K562 (cell line): ENCODE measurements around the gene YAE1. TPM values are rescaled to one million over a fixed set of nuclear protein-coding genes. Genes with fewer than 3 reads are reported as not detected.

Experiments
- ATAC-seq: fragments of 200-7000 bp; cut with Tn5 transposase; 3 replicates; pipeline ENCODE4 v1.9.1; 2020; ENCODE audit warnings: moderate library complexity
- BruUV-seq: library from RNA; stranded (reverse); fragments of 400-500 nt; replicated peaks from 2 replicates; lab custom pipeline; 2021; lab: Mats Ljungman, UMichigan
- CTCF ChIA-PET: fragments of 300-600 bp; formaldehyde crosslinking; extraction: SDS; loops from one replicate; lab custom pipeline; 2021; ENCODE audit warnings: low intra/inter-chr PET ratio; lab: Yijun Ruan, JAX
- POLR2A ChIA-PET: fragments of 300-600, 350-650 bp; sonication (Branson Sonifier 250); formaldehyde crosslinking; extraction: SDS; loops from one replicate; lab custom pipeline; 2021; ENCODE audit warnings: antibody characterized with exemption, inconsistent platforms; lab: Yijun Ruan, JAX
- DNase-seq, 4 experiments: peaks; one replicate each; pipeline versions ENCODE4 v3.0.0 to v3.0.0-alpha.2; 2011 to 2018; ENCODE audit warnings: low spot score in 3 of 4, mixed read lengths in 3 of 4; ENCODE audit errors: extremely low read depth in 1 of 4
- FAIRE-seq: peaks from 2 replicates; lab custom pipeline; 2011; peaks lifted over from hg19 to GRCh38; lab: Jason Lieb, UNC
- H2AFZ ChIP-seq: 2 replicates; pipeline ENCODE4 v1.6.0; 2011; ENCODE audit warnings: low read depth, low read length, control low read depth, inconsistent platforms
- H3K27ac ChIP-seq: fragments of 200-600 bp; 3 replicates; pipeline ENCODE4 v1.8.0; 2011; ENCODE audit warnings: low read depth, mild to moderate bottlenecking, control low read depth, inconsistent platforms, low read length, moderate library complexity, mixed read lengths; ENCODE audit errors: extremely low read depth
- H3K27me3 ChIP-seq, 2 experiments: fragments of 300-600 bp in 1 of 2; 2 replicates in 1 of 2; 3 replicates in 1 of 2; pipeline versions ENCODE4 v1.6.0 to v1.8.0; 2011; ENCODE audit warnings: inconsistent platforms in 2 of 2, low read length in 2 of 2, mild to moderate bottlenecking in 1 of 2, mixed read lengths in 1 of 2, moderate library complexity in 1 of 2; ENCODE audit not compliant: control insufficient read depth in 2 of 2, insufficient read depth in 2 of 2
- H3K36me3 ChIP-seq: fragments of 300-600 bp; 3 replicates; pipeline ENCODE4 v1.8.0; 2011; ENCODE audit warnings: mild to moderate bottlenecking, low read length, inconsistent platforms; ENCODE audit not compliant: control insufficient read depth, insufficient read depth
- H3K4me1 ChIP-seq, 2 experiments: fragments of 200-600 bp in 1 of 2; replicated peaks in 1 of 2; 2 replicates in 1 of 2; 3 replicates in 1 of 2; pipeline versions ENCODE4 v1.5.1 to v1.8.0; 2011; ENCODE audit warnings: inconsistent platforms in 2 of 2, low read length in 2 of 2, mild to moderate bottlenecking in 1 of 2, mixed read lengths in 1 of 2, moderate library complexity in 1 of 2; ENCODE audit not compliant: control insufficient read depth in 2 of 2, insufficient read depth in 2 of 2
- H3K4me2 ChIP-seq: 2 replicates; pipeline ENCODE4 v1.6.1; 2011; ENCODE audit warnings: low read length, control low read depth, inconsistent platforms, mixed read lengths; ENCODE audit not compliant: insufficient read depth
- H3K4me3 ChIP-seq: fragments of 200-600 bp; sonication (generic), shearing (Covaris generic); 2 replicates; pipeline ENCODE4 v1.5.1; 2016; ENCODE audit warnings: control low read depth, inconsistent platforms
- H3K79me2 ChIP-seq: fragments of 200-600 bp; 3 replicates; pipeline ENCODE4 v1.8.0; 2011; ENCODE audit warnings: low read length, inconsistent platforms; ENCODE audit not compliant: control insufficient read depth, insufficient read depth
- H3K9ac ChIP-seq, 2 experiments: 2 replicates each; pipeline versions ENCODE4 v1.6.0 to v1.6.1; 2011; ENCODE audit warnings: low read depth in 2 of 2, low read length in 2 of 2, control low read depth in 1 of 2, inconsistent platforms in 1 of 2, mild to moderate bottlenecking in 1 of 2, mixed read lengths in 1 of 2; ENCODE audit not compliant: insufficient read depth in 1 of 2
- H3K9me1 ChIP-seq: one replicate; pipeline ENCODE4 v1.6.0; 2011; ENCODE audit warnings: inconsistent platforms, mild to moderate bottlenecking, low read length, moderate library complexity; ENCODE audit not compliant: control insufficient read depth, insufficient read depth
- H3K9me3 ChIP-seq: replicated peaks from 2 replicates; pipeline ENCODE4 v1.5.1; 2011; ENCODE audit warnings: low read depth, low read length, inconsistent platforms; ENCODE audit not compliant: control insufficient read depth, insufficient read depth
- H4K20me1 ChIP-seq: replicated peaks from 2 replicates; pipeline ENCODE4 v1.6.1; 2011; ENCODE audit warnings: low read length, inconsistent platforms, mixed read lengths; ENCODE audit not compliant: control insufficient read depth, insufficient read depth
- CBFA2T3 ChIP-seq: fragments of 450-650 bp; IDR thresholded peaks from 2 replicates; pipeline ENCODE4 v1.6.1; 2017
- CBX2 ChIP-seq: fragments of 200-600 bp; sonication (generic); IDR thresholded peaks from one replicate; pipeline ENCODE4 v1.6.1; 2012; ENCODE audit warnings: mild to moderate bottlenecking, low read length, inconsistent platforms; ENCODE audit not compliant: insufficient read depth, poor library complexity, severe bottlenecking
- CEBPG ChIP-seq, 3 experiments: fragments of 200-800 bp in 1 of 3; sonication (Bioruptor generic) in 1 of 3; sonication (generic) in 1 of 3; formaldehyde crosslinking in 1 of 3; IDR thresholded peaks in 2 of 3; conservative IDR thresholded peaks in 1 of 3; 2 replicates each; pipeline versions ENCODE4 v1.6.1 to v1.8.0; 2016 to 2022; ENCODE audit warnings: missing compliant biosample characterization in 2 of 3, missing genetic modification characterization in 2 of 3, mild to moderate bottlenecking in 1 of 3, missing genetic modification reagents in 1 of 3
- KLF10 ChIP-seq: fragments of 250-450 bp; sonication (Bioruptor Pico); IDR thresholded peaks from 2 replicates; pipeline ENCODE4 v1.6.1; 2021; ENCODE audit warnings: matching md5 sums
- SPI1 ChIP-seq: IDR thresholded peaks from 2 replicates; pipeline ENCODE4 v1.6.1; 2011; ENCODE audit warnings: low read depth, low read length, control low read depth, borderline replicate concordance
- ZNF280A ChIP-seq: fragments of 450-650 bp; IDR thresholded peaks from 2 replicates; pipeline ENCODE4 v1.6.1; 2018; ENCODE audit warnings: mild to moderate bottlenecking, low read depth; ENCODE audit not compliant: partially characterized antibody
- WGBS: fragments of 100-300 bp; shearing (Covaris generic); methylation state at CpG from one replicate; pipeline ENCODE4 v1.1.6; 2016; ENCODE audit warnings: low coverage, mixed read lengths; ENCODE audit not compliant: insufficient coverage; ENCODE audit errors: missing lambda C conversion rate; 5-methylcytosine and 5-hydroxymethylcytosine counted together
- in situ Hi-C: fragments of 300-500 bp; cut with MboI; formaldehyde crosslinking; loops from 4 replicates; pipeline ENCODE4 v1.15.0; 2018; ENCODE audit warnings: inconsistent platforms, mixed read lengths
- intact Hi-C: fragments of 100-400 bp; cut with micrococcal nuclease; formaldehyde crosslinking; loops from 2 replicates; pipeline ENCODE4 v1.14.2; 2022
- polyA plus RNA-seq, 8 experiments: library from polyadenylated mRNA; depleted of rRNA in 4 of 8; stranded (reverse) in 5 of 8; unstranded in 3 of 8; fragments of >200 nt; fragmentation: Nextera tagmentation in 2 of 8; fragmentation: Illumina TruSeq in 1 of 8; extraction: Ambion mirVana in 2 of 8; extraction: Trizol in 1 of 8; gene quantifications; 2 replicates each; pipeline versions ENCODE4 v1.2.1 to v1.2.3, GENCODE V29; 2011 to 2014; ENCODE audit warnings: inconsistent platforms in 1 of 8, missing spikeins in 1 of 8
- total RNA-seq, 7 experiments: library from RNA; depleted of rRNA in 6 of 7; stranded (reverse); fragments of >200 nt in 6 of 7; fragmentation: Illumina TruSeq in 2 of 7; extraction: Trizol in 2 of 7; gene quantifications; 2 replicates each; pipeline versions ENCODE4 v1.2.1 to v1.2.3, GENCODE V29; 2011 to 2021; ENCODE audit warnings: low replicate concordance in 1 of 7
- TF ChIP-seq, protein P1 (sequence below): IDR thresholded peaks from 2 replicates; pipeline ENCODE4 v1.6.1; 2011; ENCODE audit warnings: borderline replicate concordance, low read depth, mild to moderate bottlenecking, moderate library complexity, low read length; ENCODE audit not compliant: insufficient read depth, poor library complexity, severe bottlenecking
- TF ChIP-seq, protein P2 (sequence below), 2 experiments: fragments of 450-650 bp in 1 of 2; sonication (generic) in 1 of 2; formaldehyde crosslinking in 1 of 2; IDR thresholded peaks in 1 of 2; conservative IDR thresholded peaks in 1 of 2; 2 replicates each; pipeline versions ENCODE4 v1.6.1 to v1.8.1; 2016 to 2023; ENCODE audit warnings: mild to moderate bottlenecking in 2 of 2, moderate library complexity in 2 of 2, inconsistent platforms in 1 of 2, missing genetic modification reagents in 1 of 2
- TF ChIP-seq, protein P3 (sequence below): fragments of 250-450 bp; sonication (Bioruptor Pico); IDR thresholded peaks from 2 replicates; pipeline ENCODE4 v1.9.0; 2021; ENCODE audit warnings: mild to moderate bottlenecking

YAE1 gene
- total and polyA plus RNA-seq, 9 of the 15 experiments (the other 6 are each of a cell fraction or from before 2014, with no cell fraction given) = 15.2 to 63.4 (median 30.1) TPM

DNA sequence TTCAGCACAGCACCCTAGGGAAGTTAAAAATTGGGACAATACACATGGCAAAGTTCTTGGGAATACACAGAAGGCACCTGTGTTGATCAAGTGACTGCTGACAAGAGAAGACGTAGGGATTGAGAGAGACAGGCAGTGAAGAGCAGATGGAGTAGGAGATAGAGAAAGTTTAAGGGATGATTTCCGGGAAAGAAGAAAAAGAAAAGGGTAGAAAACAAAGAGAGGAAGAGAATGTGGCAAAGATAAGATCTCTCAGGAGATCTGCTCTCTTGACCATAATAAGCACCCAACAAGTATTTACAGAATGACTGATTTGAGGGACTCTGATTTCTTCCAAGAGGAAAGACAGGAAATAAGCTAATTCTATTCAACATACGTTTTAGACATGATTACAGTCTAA, 42.1 kb downstream of the YAE1 start (continued):
- TF ChIP-seq SPI1 = 0 out of 2 replicates have a peak, but pooled peaks have one; percentile 8
- TF ChIP-seq, all 486 proteins: peak for 13

- Histone ChIP-seq H3K27ac (no peak overlapping the region), H3K9me3 (no peaks in the 10 kb centered on the region), H3K4me1 (peaks cover 4 to 6% of the 10 kb centered on the region in 2 experiments; a peak in 3 of 5 replicates), H3K79me2 (no peaks in the 10 kb centered on the region), H3K9me1 (no peaks in the 10 kb centered on the region), H2AFZ (no peak overlapping the region), H4K20me1 (no peaks in the 10 kb centered on the region), H3K9ac (peak overlapping the region in 1 of 2 experiments; percentile 61; a peak in 2 of 4 replicates), H3K4me3 (no peak overlapping the region), H3K36me3 (no peaks in the 10 kb centered on the region), H3K27me3 (no peaks in the 10 kb centered on the region), H3K4me2 (no peak overlapping the region; the same call in 1 of the 2 replicates)
- intact Hi-C loops (no loop called here), in situ Hi-C loops (no loop called here)
- POLR2A ChIA-PET = interaction anchor here (0.7 to 4.6 kb wide), 5 partner anchors 8 to 14 kb away, joined by 3 to 22 read pairs (median 3); partner anchors contain the start of gene RALA
- ATAC-seq (peak; percentile 70), FAIRE-seq (no peak), DNase-seq (peak in 1 of 4 experiments; percentile 25)
- no TSS peak for BruUV-seq
- CTCF ChIA-PET = no interaction called here
- 47% methylated on average over 15 of the region's 36 CpGs for WGBS
- TF ChIP-seq CEBPG (CRISPR knock-in tag; IDR thresholded peaks at IDR 0.05) (no peak), CEBPG (tag; conservative IDR thresholded peaks at IDR 0.05 in 1 of 2, IDR thresholded peaks at IDR 0.05 in 1 of 2) (0 out of 4 replicates have a peak, but pooled peaks of 1 of the 2 experiments have one; percentile 16), CBX2 (no peak), CBFA2T3 (0 out of 2 replicates have a peak, but pooled peaks have one; percentile 10), KLF10 (CRISPR knock-in tag) (no peak), ZNF280A (no peak)
- TF ChIP-seq, protein P1, sequence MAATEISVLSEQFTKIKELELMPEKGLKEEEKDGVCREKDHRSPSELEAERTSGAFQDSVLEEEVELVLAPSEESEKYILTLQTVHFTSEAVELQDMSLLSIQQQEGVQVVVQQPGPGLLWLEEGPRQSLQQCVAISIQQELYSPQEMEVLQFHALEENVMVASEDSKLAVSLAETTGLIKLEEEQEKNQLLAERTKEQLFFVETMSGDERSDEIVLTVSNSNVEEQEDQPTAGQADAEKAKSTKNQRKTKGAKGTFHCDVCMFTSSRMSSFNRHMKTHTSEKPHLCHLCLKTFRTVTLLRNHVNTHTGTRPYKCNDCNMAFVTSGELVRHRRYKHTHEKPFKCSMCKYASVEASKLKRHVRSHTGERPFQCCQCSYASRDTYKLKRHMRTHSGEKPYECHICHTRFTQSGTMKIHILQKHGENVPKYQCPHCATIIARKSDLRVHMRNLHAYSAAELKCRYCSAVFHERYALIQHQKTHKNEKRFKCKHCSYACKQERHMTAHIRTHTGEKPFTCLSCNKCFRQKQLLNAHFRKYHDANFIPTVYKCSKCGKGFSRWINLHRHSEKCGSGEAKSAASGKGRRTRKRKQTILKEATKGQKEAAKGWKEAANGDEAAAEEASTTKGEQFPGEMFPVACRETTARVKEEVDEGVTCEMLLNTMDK = peak; percentile 9
- TF ChIP-seq, protein P2, sequence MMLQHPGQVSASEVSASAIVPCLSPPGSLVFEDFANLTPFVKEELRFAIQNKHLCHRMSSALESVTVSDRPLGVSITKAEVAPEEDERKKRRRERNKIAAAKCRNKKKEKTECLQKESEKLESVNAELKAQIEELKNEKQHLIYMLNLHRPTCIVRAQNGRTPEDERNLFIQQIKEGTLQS (IDR thresholded peaks at IDR 0.05) = peak; percentile 32; the same call in 1 of the 2 replicates
- TF ChIP-seq, protein P2 (CRISPR knock-in tag; conservative IDR thresholded peaks at IDR 0.05) = no peak
- TF ChIP-seq, protein P3, sequence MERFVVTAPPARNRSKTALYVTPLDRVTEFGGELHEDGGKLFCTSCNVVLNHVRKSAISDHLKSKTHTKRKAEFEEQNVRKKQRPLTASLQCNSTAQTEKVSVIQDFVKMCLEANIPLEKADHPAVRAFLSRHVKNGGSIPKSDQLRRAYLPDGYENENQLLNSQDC = no peak
These were observed 43.1 kb downstream of the YAE1 start for GRCh38 chr7:39609113-39609934.
